Measurements from ENCODE around the gene FPR3. TPM values are rescaled to one million over a fixed set of nuclear protein-coding genes. Genes with fewer than 3 reads are reported as not detected.

The FPR3 gene
- total RNA-seq, 1 experiment from 2014 or later: not detected

DNA sequence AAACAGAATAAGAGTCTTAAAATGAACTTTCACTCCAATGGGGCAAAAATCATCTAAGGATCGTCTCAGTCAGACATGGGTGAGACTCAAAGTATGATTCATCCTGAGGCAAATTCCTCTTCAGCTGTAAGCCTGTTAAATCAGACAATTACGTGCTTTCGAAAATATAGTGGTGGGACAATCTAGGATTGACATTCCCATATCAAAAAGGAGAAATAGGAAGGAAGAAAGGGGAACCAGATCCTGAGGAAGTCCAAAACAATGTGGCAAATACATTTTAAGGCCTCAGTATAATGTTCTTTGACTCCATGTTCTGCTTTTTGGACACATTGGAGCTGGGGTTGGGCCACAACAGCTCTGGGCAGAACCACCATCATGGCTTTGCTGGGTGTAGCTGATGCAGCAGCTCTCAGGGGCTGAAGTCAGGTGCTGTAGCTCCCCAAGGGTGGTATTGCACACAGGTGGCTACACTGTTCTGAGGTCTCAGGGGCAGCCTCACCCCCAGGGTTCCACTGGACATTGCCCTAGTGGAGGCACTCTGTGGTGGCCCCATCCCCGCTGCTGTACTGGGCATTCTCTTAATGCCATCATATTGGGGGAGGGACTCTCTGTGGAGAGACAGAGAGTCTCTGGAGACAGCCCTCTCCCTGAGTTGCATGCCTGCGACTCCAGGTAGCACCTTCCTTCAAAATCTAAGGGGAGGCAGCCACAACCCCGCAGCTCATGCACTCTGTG is 5.7 kb upstream of the FPR3 start:
- no peaks in the 10 kb centered on the region for H3K23me2 ChIP-seq (ENCODE audit: insufficient read length, low read depth, low read length, poor library complexity, severe bottlenecking)
- H2BK120ac ChIP-seq (ENCODE audit: low read depth, low read length, poor library complexity, severe bottlenecking): no peak overlapping the region
- no peak overlapping the region for H2AFZ ChIP-seq (ENCODE audit: low read length)
- Mint-ChIP-seq H3K4me3 (no peak overlapping the region), H3K9me3 (peaks cover 50 to 66% of the 10 kb centered on the region in 2 experiments), H3K27me3 (ENCODE audit: low read depth) (peaks cover 8% of the 10 kb centered on the region), H3K36me3 (ENCODE audit: insufficient read depth in 1 of 3, low read depth in 3 of 3) (peaks cover 0 to 6% (median 3%) of the 10 kb centered on the region in 3 experiments; a peak in 1 of 7 replicates), H3K4me1 (no peaks in the 10 kb centered on the region), H3K27ac (no peak overlapping the region)
- H3K9ac ChIP-seq (ENCODE audit: extremely low read depth, insufficient read length, low read length): no peak overlapping the region
- no peak for TF ChIP-seq CTCF (conservative IDR thresholded peaks at IDR 0.05)
- H3K14ac ChIP-seq (ENCODE audit: insufficient read depth, low read length): no peak overlapping the region
- H3K27ac ChIP-seq (ENCODE audit: insufficient read length, low read depth, low read length): no peak overlapping the region
- H3K4me1 ChIP-seq (ENCODE audit: insufficient read depth, low read length): no peaks in the 10 kb centered on the region
- no peak overlapping the region for H3K56ac ChIP-seq (ENCODE audit: insufficient read length, low read depth, low read length)
- no peak for DNase-seq
- H3K27me3 ChIP-seq (ENCODE audit: insufficient read depth, low read length): no peaks in the 10 kb centered on the region
- no peak overlapping the region for H2BK20ac ChIP-seq (ENCODE audit: low read depth, low read length, poor library complexity, severe bottlenecking)
- no peak overlapping the region for H4K91ac ChIP-seq (ENCODE audit: insufficient read length, low read depth, low read length)
- H3K18ac ChIP-seq (ENCODE audit: insufficient read length, low read depth, low read length): no peak overlapping the region
- H3K4me2 ChIP-seq (ENCODE audit: insufficient read depth, insufficient read length, low read length): no peak overlapping the region
- H2AK5ac ChIP-seq (ENCODE audit: insufficient read length, low read length): no peak overlapping the region
- H3K9me3 ChIP-seq (ENCODE audit: control insufficient read depth, low read depth, low read length): no peaks in the 10 kb centered on the region
- H4K5ac ChIP-seq (ENCODE audit: insufficient read length, low read depth, low read length): no peak overlapping the region
- no peak overlapping the region for H4K8ac ChIP-seq (replicated peaks; ENCODE audit: insufficient read length, low read depth, low read length)
- H2BK12ac ChIP-seq (ENCODE audit: insufficient read length, low read depth, low read length): no peak overlapping the region
- no peak overlapping the region for H2BK15ac ChIP-seq (ENCODE audit: low read depth, low read length)
- no peaks in the 10 kb centered on the region for H4K20me1 ChIP-seq (ENCODE audit: control insufficient read depth, insufficient read depth, insufficient read length)
- no peak overlapping the region for H3K4ac ChIP-seq (ENCODE audit: low read depth, low read length)
- no peaks in the 10 kb centered on the region for H3K79me1 ChIP-seq (ENCODE audit: insufficient read depth, low read depth, low read length, poor library complexity, severe bottlenecking)
- no CpG with 5 or more reads among the region's 6 CpGs for WGBS (ENCODE audit: extremely low coverage, insufficient read length, low lambda C conversion rate)
- H3K23ac ChIP-seq (ENCODE audit: insufficient read length, low read depth, low read length): no peak overlapping the region
- no peak overlapping the region for H3T11ph ChIP-seq (ENCODE audit: low read length)
- no peaks in the 10 kb centered on the region for H3K79me2 ChIP-seq (ENCODE audit: insufficient read depth, low read length)
- H2BK5ac ChIP-seq (ENCODE audit: insufficient read length, low read length): no peak overlapping the region

Data from H9 (cell line).